GM12873 (cell line): ENCODE results near the gene HBS1L.

Experiments
- CTCF ChIP-seq: IDR thresholded peaks from 2 replicates; pipeline ENCODE4 v1.5.1; 2012; ENCODE audit warnings: low read depth, mild to moderate bottlenecking, moderate library complexity, low read length, control low read depth; ENCODE audit not compliant: insufficient read depth; ENCODE audit errors: missing control alignments

Gene HBS1L

GRCh38 chr6:135063926-135064325 is 9.3 kb upstream of the HBS1L start:
- TF ChIP-seq CTCF = no peak

DNA sequence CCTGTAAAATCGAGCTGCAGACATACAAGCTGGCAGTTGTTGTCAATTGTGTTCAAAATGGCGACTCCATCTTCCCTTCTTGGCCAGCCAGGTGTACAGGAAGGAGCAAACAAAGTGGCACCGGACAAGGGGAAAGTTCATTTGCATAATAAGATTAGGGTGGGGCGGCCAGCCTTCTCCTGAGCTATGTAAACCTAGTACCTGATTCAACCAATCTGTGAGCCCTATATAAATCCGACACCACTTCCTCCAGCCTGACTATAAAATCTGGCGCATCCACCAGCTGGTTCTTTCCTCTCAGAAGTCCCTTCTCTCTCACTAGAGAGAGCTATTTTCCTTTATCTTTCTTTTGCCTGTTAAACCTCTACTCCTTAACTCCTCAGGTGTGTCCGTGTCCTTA is 8.1 kb upstream of the HBS1L start:
- no peak for TF ChIP-seq CTCF

DNA sequence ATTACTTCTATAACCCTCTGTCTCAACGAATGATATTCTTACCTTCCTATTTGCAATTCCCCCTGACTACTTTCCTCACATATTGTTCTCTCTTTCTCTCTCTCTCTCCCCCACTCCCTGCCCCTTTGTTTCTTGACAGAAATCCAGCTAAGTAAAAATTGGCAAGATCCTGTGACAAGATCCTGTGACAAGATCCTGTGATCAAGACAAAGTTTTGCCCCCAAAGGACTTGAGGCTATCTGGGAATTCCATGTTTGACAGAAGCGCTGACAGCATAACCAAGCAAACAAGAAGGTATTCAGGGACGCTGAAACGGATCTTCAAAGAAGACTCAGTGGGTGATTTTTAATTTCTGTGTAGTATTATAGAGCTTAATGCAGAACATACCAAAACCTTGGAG is 5.5 kb upstream of the HBS1L start:
- TF ChIP-seq CTCF = no peak

DNA sequence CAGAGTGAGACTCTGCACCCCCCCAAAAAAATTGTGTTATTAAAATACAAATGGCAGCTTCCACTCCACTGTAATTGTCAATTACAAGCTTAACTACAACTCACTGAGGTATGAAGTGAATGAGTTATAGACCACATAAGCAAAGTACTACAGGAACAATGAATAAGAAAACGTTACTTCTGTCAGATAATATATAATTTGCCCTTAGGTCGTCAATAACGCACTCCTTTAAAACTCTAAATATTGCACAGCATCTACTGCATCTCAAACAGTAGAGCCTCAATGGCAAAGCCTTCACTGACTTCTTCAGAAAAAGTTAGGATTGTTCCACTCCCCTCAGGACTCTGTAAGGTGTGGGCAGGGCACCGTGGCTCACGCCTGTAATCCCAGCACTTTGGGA is 2.0 kb upstream of the HBS1L start:
- no peak for TF ChIP-seq CTCF

GRCh38 chr6:135054226-135054568 is 425 bp downstream of the HBS1L start:
- no peak for TF ChIP-seq CTCF

DNA sequence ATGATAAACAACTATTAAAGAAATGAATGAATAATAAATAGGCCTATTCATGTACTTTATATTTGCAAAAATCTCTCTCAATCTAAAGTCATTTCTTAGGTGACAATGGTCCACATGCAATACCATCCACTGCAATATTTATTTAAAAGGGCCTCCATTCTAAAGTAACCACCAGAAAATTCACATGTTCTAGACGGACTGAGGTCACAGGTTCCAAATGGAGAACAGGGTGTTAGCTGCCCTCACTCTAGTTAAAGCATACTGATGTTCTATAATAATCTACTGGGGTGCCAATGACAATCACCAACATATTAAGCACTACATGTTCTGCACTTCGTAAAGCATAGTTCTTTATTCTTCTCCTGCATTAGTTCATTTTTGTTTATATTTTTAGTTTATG is 1.2 kb downstream of the HBS1L start:
- no peak for TF ChIP-seq CTCF

GRCh38 chr6:135052939-135053338 is 1.7 kb downstream of the HBS1L start:
- no peak for TF ChIP-seq CTCF

DNA sequence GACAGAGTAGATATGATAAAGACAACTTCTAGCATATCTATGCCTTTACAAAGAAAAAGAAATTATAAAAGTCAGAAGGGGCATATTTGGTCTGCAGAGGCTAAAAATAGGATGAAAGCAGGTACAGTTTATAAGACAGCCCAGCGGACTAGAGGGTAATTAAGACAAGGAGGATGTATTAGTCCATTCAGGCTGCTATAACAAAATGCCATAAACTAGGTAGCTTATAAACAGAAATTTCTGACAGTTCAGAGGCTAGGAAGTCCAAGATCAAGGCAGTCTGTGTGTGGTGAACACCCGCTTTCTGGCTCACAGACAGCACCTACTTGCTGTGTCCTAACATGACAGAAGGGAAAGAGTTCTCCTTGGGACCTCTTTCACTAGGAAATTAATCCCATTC is 5.7 kb downstream of the HBS1L start:
- no peak for TF ChIP-seq CTCF
